Activated CD4-positive, CD25-positive, alpha-beta regulatory T cell treated with anti-CD3 and anti-CD28 coated beads, Interleukin-2, amount 50 U/mL, for 72 hours (primary cell): ENCODE data around the gene SLCO3A1.

Source experiments
- DNase-seq: peaks from one replicate; pipeline ENCODE4 v3.0.0; 2021

SLCO3A1 gene

DNA sequence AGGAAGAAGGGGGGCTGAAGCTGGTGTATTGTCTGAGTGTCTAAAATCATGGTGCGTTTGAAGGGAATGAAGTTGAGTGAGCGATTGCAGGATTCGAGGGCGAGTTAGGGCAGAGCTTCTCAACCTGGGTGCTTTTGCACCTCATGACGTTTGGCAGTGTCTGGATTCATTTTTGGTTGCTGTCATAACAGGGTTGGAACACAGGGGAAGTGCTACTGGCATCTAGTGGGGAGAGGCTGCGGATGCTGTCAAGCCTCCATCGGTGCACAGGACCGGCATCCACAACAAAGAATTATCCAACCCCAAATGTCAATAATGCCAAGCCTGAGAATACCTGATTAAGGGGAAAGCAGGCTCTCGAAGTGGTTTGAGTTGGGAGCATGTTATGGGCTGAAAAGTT lies 120.0 kb downstream of the SLCO3A1 start:
- DNase-seq, result no peak

DNA sequence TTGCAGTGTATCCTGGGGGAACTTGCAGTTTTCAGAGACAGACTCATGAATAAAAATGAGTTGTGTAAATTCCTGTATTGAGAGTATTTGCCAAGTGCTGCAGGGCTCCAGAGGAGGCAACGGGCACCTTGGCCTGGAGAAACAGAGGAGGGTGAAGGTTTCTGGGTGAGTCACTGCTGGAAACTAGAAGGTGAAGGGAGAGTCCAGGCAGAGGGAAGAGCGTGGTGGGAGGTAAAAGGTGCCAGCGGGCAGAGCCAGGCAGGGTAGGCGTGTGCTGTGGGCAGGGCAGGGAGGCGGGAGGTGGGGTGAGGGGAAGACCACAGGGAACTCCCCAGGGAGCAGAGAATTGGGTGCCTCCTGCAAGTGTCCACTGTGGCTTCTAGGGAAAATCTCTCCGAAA lies 120.8 kb downstream of the SLCO3A1 start:
- DNase-seq, result no peak

DNA sequence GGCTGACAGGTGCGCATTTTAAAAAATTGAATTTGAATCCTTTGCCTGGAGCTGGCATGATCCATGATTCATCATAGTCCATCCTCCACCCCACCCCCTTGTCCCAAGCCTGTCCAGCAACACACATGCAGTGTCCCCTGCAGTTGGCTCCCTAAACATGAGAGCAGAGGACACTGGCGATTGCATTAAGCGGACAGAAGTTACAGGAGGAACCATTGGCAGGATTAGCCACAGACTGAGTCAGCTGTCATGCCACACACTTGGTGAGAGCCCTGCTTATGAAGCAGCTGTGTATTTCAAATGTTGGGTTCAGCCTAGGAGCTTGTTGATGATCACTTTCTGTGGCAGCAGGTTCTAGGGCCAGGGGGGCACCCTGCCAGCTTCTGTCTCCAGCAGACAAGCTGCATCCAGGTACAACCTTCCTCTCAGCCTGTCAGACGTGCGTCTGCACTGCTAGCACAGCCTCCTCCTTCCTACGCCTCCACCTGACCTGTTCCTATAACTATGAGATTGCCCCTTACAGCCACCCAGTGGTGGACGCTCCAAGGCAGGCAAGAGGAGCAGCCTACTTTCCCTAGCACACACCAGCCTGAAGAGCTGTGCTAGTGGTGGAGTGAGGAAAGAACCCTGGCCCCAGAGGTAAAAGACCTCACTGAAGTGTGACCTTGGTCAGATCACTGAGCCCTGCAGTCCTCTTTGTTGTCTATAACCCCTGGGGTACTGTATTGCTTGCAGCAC lies 121.9 kb downstream of the SLCO3A1 start:
- DNase-seq, result no peak

DNA sequence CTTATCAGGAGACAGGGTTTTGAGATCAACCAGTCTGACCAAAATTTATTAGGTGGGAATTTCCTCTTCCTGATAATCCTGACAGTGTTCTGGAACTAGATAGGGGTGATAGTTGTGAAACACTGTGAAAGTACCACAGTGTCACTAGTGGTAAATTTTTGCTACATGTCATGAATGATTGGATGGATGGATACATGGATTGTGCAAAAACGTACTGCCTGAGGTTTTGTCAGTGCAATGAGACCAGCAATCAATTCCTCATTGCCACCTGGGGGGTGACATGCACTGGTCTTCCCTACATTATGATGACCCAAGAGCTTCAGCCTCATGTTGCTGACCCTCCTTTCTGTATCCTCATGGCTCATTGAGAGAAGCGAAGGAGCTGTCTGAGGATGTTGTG lies 123.5 kb downstream of the SLCO3A1 start:
- no peak for DNase-seq

DNA sequence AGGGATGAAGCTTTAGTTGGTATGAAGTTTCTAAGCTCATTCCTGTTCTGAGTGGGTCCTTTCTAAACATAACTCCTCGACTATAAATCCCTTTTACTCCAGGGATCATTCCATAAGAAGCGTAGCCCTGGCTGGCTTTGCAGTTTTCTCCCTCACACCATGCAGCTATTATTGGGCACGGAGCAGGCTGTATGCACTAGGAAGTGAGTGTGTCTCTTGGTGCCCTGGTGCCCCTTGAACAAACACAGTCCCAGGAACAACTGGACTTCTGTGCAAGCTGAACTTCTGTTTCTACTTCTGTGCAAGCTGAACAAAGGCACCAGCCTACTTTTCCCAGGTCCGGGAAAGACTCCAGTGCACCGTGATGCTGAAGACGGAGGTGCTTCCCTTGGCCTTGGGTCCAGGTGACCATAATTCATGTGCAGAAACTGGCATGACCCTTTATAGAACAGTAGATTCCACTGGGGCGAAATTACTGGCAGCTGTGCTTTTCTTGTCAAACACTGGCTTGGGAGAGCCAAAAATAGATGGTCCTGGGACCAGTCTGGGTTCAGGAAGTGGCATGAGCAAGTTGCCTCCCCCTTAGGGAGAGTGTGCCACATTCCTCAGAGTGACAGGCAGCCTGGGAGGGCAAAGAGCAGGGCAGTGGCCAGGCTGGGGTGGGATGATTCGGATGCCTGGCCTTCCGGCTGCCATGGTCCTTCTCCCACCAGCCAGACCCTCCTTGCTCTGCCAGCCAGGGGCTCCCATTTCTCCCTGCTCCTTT lies 127.2 kb downstream of the SLCO3A1 start:
- DNase-seq, result no peak

DNA sequence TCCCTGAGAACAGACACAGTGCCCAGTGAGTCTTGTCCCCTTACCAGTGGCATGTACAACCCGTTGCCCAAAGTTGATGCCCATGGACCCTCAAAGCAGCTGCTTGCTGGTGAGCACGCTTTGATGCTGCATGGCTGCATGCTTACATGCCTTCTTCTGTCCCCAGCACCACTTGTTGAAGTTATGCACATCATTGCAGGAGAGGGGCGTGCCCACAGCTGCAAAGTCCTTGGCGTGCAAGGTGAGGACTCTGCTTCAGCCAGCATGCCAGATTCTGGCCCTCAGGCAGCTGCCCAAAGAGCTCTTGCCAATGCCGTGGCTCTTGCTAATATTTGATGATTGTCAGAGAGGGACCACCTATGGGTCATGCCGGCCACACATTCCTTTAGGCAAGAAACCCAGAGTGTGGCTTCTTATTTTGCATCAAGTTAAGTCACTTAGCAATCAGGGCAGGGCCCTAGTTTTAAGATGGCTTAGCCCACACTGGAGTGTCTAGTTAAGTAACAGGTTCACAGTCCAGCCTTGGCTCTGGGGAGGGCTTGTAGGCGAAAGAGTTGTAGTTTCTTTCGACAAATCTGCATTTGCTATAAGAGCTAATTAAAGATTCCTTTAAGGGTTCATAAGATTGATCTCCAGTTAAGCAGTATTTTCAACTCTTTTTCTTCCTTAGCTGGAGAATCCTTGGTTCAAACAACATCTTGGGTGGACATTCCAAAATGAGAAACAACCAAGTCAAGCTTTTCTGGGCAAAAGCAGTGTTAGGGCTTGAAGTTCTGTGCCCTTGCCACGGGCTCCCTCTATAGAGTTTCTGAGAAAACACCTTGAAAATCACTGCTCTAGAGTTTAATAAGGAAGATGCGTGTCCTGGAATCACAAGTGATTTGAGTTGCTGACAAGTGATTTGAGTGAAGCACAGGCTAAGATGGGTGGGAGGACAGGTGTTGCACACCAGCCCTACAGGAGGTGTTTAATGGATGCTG lies 128.6 kb downstream of the SLCO3A1 start:
- DNase-seq, result no peak

DNA sequence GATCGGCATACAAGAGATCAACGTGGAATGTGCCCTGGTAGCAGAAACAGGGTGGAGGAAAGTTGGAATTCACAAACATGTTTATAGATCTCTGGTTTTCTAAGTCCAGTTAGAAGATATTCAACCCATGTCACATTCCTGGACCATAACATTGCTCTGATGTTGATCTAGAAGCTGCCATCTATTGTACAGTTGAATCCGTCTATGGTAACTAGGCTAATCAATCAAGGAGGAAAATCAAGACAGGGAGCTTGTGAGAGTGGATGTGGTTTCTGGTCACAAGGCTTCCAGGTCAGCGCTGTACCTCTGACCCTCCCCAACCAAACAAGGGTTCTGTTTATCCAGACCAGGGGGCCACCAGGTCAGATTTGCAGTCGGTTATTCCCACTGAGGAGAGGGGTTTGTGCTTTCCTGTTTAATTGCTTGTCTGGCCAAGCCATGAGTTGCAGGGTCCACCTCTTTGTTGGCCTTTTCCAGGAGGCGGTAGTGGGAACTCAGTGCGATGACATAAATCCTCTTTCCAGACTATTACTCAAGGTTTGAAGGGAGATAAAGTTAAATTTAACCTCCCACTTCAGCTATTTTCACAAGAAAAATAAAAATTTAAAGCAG lies 130.3 kb downstream of the SLCO3A1 start:
- DNase-seq, result no peak

DNA sequence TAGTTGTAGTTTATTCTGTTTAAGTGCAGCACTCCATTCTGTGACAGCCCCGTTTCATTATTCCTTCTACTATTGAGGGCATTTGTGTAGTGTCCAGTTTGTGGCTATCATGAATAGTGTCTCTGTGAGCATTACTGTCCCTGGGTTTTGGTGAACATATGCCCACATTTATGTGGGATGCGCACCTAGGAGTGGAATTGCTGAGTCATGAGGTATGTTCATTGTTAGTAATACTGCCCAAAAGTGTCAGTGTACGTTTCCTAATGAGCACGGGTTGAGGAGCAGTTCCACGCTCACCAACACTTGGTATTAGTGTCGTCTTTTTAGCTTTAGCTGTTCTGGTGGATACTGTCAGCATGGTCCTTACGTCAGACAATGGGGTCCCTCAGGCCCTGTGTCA lies 131.8 kb downstream of the SLCO3A1 start:
- DNase-seq, result no peak

DNA sequence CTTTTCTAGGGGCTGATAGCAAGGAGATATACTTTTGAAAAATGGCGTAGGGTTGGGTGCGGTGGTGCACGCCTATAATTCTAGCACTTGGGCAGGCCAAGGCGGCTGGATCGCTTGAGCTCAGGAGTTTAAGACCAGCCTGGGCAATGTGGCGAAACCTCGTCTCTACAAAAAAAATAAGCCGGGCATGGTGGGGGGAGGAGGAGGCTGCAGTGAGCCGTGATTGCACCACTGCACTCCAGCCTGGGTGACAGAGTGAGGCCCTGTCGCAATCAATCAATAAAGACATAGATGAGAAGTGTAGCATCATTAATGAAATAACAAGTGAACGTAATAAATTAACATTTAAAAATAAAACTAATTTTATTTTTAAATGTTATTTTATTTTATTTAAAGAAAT lies 134.6 kb downstream of the SLCO3A1 start:
- no peak for DNase-seq

DNA sequence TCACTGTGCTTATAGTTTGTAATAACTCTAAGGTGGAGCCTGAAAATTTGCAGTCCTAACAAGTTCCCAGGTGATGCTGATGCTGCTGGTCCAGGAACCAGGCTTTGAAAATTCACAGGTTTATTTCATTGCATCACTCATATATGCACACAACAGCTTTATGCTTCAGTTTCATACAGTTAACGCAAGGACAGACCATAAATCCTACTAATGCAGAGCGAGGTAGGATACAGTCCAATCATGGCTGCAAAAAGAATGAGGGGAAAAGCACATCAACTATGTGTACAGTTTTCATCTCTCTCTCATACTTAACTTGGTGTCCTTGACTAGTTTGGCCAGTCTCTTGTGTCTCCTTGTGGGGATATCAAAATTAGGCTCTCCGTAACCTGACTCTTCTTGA lies 135.1 kb downstream of the SLCO3A1 start:
- no peak for DNase-seq

DNA sequence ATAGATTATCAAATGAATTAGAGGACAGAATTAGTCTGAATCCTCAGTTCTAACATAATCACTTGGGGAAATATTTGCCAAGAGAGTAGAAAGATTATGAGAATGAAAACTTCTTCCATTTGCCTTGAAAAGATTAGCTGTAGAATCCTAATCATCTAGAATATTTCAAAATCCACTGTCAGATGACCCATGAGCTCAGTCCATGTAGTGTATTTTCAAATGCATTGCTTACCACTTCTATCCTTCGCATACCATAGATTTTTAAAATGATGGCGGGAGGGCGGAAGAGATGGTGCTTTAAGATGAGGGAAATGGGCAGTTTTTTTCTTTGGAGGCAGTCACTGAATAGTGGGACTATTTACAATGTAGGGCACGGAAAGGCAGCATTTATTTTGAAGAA lies 136.3 kb downstream of the SLCO3A1 start:
- DNase-seq, result no peak

DNA sequence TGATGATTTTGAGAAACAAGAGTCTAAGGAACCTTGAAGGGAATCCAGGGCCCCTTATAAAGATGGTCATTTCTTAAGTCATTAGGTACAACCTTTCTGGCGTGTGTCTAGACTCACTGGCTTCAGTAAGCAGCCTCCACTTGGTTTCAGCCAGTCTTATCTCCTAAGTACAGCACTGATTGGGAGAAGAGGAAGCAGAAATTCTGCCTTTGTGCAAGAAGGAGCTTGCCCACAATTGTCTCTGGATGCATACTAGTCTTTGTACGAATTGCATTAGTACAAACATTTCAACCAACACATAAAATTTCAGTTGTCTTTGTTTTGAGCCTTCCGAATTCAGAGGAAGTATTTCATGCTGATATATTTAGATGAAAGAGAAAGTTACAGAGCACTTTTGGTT lies 139.4 kb downstream of the SLCO3A1 start:
- DNase-seq, result no peak

DNA sequence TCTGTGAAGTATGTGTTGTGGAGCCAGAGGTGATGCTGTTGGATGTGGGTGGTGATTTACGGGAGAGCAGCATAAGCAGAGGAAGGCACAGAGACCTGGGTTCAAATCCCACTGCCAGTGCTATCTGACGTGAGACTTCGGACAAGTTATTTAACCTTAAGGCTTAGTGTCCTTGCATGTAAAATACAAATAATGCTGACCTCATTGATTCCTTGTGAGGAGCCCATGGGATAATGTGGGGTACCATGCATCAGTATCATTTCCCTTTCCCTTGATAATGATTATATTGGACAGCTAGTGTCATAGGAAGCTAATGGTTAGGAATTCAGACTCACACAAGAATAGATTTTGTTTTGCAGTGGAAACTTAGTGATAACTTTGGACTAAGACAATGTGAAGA lies 141.6 kb downstream of the SLCO3A1 start:
- no peak for DNase-seq

DNA sequence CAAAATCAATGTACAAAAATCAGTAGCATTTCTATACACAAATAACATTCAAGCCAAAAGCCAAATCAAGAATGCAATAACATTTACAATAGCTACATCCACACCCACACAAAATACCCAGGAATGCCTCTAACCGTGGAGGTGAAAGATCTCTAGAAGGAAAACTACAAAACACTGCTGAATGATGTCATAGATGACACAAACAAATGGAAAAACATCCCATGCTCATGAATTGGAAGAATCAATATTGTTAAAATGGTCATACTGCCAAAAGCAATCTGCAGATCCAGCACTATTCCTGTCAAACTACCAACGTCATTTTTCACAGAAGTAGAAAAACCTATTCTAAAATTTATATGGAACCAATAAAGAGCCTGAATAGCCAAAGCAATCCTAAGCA lies 143.7 kb downstream of the SLCO3A1 start:
- no peak for DNase-seq

DNA sequence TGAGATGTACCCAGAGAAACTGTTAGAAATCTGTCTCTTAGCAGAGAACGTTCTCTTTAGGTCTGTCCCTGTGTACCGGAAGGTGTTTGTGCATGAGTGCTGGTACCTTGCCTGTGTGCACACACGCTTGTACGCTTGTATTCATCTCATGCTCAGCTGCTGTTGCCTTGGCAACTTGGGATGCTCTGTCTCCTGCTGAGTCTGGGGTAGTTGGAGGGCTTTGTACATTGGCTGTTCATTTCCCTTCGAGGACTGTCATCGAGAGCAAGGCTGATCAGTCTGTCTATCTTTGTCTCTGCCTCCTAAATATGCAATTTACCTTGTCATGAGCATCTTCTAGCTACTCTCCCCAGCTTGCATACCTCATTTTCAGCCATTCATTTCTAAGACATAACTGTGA lies 147.2 kb downstream of the SLCO3A1 start:
- no peak for DNase-seq

DNA sequence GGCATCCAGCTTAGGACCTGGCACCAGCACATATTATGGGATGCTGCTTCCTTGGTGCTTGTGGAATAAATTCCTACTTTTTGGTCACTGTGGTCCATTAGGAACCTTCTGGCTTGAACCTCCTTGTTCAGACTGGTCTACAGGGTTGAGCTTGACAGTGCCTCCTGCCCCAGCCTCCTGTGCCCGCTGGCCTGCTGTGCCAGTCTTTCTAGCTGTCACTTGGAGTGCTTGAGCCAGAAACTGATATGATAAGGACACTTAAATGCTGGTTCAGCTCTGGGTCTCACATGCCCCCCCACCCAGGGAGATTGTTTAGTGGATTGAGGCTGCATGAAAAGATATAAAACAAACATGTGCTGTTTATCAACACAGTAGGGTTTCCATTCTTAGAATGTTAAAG lies 147.8 kb downstream of the SLCO3A1 start:
- no peak for DNase-seq

DNA sequence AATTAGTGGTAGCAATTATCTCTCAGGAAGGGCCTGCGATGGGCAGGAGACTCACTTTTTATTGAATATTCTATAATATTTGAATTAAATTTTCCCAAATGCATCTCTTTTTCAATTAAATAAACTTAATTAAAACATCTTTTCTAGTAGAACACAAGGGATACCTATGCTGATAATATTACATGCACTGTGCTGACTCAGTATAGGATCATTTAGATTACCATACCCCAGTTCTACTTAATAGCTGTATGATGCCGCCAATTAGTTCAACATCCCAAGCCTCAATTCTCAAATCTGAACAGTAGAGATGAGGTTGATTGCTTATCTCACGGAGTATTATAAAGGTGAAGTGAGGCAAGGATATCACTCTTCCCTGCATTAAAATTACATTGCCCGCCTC lies 149.2 kb downstream of the SLCO3A1 start:
- DNase-seq, result no peak

DNA sequence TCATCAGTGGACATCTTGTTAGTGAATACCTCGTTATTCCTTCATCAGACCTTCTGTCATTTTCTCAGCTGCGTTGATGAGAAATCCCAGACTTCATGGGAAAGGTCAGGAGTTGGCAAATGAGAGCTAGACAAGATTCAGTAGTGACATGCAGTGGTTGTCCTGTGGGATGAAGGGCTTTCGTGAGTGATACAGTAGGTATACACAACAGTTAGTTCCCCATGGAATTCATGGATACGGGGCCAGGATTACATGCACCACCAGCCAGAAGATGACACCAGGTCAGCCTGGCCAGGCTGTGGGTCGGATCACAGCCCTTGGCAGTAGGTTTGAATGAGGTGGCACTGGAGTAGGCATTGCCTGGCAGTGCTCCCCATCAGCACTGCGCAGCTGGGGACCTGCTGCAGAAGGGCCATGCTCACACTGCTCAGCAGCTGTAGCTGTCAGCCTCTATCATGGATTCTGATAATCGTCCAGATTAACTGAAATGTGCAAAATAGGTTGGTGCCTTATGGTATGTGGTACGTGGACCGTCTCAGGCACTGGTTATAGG lies 150.1 kb downstream of the SLCO3A1 start:
- no peak for DNase-seq

DNA sequence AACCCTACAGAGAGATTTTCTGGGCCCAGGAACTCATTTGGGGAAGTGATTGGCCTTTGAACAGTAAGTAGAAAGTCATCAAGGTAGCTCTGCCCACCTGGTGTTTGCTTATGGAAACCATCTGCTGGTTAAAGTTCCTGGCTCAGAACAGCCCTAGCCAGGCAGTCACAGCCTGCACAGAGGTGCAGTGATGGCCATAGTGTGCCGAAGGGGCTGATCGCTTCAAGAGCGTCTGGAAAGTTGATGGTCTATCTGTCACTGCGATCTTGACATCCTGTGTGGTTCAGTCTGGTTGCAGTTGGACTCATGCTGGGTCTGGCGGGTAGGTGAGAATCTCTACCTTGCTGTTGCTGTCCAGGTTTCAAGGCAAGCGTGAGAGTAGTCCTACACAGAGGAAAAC lies 151.6 kb downstream of the SLCO3A1 start:
- DNase-seq, result no peak

DNA sequence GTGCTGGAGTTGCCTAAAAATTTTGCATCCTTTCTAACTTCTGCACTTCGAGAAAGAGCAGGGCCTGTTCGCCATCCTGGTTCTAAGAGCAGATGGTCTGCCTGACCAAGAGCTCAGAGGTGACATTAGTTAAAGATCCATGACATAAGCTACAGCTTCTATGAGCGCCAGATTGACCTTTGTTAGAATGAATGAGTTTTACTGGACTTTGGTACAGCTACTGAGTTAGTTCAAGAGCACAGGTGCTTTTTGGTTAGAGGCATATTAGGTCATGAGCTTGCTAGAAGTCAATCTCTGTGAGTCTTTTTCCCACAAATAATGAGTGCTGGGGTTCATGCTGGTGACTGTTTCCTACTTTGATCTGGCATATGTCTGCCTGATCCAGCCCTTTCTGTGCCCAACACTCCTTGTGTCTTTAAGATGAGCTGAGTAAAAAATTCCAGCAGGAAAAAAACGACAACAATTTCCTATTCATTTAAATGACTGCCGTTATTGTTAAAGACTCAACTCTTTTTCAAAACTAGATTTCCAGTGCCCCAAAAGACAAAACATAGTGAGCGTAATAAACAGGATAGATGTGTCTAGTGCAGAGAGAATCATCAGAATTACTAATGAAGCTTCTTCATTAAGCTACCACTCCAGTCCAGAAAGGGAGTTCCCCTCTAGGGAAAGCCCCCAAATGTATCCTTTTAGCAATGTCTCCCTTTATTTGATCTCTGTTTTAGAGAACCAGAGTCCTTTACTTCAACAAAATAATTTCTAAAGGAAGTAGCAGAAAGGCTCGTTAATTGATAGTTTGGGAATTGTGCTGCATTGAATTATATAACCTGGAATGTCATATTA lies 152.9 kb downstream of the SLCO3A1 start:
- no peak for DNase-seq

DNA sequence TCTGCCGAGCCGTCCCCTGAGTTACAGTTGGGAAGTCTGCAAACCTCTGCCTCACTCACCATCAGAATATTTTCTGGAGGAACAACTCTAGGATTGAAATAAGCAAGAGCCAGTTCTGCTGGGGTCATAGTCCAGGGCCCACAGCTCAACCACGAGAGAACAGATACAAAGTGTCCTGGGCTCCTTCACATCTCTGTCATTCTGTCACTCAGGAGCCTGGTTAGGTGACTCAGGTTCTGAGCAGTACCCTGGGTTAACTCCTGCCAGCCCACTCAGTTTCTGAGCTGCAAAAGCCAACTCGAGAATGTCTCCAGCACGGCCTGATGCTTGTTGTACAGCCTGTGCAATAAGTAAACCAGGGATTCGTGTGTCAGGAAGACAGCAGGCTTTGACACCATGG lies 155.7 kb downstream of the SLCO3A1 start:
- DNase-seq, result no peak
